Right kidney (tissue), 1 donor: ENCODE measurements around the gene PRKAG2.

ENCODE experiments used
- DNase-seq: peaks from one replicate; pipeline ENCODE4 v3.0.0-alpha.2; 2016

The PRKAG2 gene

DNA sequence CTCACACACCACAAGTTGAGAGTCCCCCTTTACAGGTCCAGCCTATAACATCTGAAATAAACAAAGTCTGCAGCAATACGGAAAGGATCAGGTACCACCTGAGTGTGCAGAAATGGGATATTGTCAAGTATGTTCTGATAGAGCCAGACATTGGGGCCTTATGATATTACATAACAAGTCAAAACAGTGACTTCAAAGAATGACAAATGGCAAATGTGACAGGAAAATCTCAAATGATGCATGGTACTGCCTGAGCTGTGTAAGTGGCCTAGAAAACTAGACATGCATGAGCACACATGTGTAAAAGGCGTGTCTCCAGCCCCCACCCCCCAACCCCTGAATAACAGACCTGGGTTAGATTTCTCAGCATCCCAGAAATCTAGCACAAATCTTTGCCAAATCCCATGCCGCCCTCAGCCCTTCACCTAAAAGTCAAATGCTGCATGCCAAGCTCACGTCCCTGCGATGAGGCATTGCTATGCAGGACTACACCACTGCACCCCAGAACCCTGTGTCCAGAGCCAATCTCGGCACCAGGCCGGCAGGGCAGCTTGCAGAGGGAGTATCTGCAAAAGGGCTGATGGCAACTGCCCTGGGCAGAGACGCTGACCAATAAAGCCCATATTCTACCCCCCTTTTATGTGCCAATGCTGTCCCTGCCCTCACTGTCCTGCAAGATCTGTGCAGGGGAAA is 58.8 kb downstream of the PRKAG2 start:
- DNase-seq = no peak

GRCh38 chr7:151817315-151817690 is 59.6 kb downstream of the PRKAG2 start:
- DNase-seq = no peak

DNA sequence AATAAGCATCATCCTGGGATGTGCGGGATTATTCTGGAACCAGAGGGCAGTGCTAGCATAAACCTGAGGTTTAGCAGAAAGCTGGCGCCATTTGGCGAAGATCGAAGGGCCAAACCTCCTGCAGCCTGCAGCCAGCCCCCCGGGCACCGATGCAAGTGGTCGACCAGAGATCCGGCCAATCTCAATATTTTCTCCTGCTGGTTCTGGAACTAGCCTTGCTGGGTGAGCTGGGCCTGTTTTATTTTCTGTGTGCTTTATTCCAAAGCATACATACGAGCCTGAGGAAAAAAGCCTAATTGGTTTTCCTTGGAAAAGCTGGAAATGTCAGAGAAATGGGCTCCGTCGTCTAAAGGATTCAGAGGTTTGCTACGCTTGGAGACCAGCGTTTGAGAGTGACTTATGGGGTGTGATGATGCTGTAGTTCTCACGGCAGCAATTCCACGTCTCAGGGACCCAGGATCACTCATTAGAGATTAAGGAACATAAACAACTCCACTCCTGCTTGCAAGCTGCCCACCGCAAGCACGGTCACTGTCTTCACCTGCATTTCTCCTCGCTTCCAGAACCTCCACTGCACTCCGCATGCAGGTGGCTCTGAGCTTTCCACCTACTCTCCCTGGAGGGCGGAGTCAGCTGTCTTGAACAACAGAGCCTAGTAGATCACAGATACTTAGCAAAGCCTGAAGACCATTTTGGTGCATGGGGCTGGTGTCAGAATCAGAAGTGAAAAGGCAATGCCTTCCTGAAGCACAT is 60.2 kb downstream of the PRKAG2 start:
- no peak for DNase-seq

GRCh38 chr7:151815419-151815818 is 61.5 kb downstream of the PRKAG2 start:
- DNase-seq = no peak

GRCh38 chr7:151814400-151815009 is 62.4 kb downstream of the PRKAG2 start:
- DNase-seq = no peak

DNA sequence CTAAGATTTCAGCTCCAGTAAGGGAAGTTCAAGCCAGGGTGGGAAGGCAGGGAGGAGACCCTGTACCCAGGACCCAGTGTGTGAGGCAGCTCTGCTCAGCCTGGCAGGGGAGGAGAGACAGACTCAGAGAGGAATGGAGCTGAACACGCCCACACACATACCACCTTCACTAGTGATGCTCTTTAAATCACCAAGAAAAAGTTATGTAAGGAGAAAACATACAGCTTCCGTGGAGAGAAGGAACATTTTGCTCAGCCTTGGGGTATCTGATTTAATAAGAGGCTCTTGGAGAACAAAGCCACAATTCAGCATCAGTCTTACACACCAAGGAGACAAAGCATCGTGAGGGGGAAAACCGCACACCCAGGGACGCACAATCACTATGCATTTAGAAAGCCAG is 62.9 kb downstream of the PRKAG2 start:
- DNase-seq = no peak

GRCh38 chr7:151813445-151813844 is 63.5 kb downstream of the PRKAG2 start:
- no peak for DNase-seq

- no peak for DNase-seq
Observed at GRCh38 chr7:151812967-151813366, 63.9 kb downstream of the PRKAG2 start.

- no peak for DNase-seq
Observed at GRCh38 chr7:151810441-151811232, 66.3 kb downstream of the PRKAG2 start.

- DNase-seq = no peak
Observed at GRCh38 chr7:151809864-151810170, 67.1 kb downstream of the PRKAG2 start.

GRCh38 chr7:151809146-151809863 is 67.6 kb downstream of the PRKAG2 start:
- no peak for DNase-seq

DNA sequence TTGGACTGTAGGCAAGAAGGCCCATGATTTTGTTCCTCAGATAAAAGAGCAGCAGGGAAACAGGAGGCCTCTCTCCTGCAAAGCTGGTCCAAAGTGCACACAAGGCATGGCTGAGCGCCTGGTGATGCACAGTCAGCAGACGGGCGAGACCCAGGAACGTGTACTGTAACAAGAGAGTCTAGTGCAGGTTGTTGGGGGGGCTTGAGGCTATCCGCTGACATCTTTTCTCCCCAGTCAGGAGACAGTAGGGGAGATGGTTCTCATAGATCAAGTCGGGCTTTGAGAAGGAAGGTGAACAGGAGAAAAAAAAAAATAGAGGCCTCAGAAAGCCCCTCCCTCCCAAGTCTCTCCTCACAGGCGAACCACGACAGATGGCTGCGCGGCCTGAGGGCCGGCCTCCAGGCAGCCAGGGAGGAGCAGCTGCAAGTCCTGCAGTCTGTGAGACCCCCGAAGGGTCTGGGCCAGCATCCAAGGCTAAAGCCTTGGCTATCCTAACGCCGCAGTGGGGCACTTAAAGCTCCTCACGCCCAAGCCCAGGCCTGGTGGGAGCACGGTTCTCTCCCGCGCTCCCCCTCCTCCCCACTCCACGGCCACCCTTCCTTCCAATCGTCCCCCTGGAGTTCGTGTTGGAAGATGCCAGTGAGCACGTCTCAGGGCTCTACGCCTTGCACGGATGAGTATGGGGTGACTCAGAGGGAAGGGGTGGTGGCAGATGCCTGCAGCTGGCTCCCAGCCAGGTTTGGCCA is 68.3 kb downstream of the PRKAG2 start:
- no peak for DNase-seq

DNA sequence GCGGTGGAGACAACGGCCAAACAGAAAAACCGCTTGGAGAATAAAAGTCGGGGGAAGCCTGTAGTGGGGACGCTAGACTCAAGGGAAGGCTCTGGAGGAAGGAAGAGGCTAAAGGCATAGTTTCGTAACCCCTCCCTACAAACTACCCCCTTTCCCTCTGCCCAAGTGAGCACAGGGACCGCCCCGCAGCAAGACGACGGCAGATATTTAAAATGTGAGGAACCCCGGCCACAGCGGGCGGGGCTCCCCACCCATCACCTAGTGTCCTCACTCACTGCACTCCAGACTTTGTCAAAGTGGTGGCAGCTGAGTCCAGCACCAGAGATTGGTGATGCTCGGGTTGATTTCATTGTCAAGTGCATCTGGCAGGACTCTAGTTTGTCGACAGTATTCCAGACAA is 69.1 kb downstream of the PRKAG2 start:
- DNase-seq = no peak

DNA sequence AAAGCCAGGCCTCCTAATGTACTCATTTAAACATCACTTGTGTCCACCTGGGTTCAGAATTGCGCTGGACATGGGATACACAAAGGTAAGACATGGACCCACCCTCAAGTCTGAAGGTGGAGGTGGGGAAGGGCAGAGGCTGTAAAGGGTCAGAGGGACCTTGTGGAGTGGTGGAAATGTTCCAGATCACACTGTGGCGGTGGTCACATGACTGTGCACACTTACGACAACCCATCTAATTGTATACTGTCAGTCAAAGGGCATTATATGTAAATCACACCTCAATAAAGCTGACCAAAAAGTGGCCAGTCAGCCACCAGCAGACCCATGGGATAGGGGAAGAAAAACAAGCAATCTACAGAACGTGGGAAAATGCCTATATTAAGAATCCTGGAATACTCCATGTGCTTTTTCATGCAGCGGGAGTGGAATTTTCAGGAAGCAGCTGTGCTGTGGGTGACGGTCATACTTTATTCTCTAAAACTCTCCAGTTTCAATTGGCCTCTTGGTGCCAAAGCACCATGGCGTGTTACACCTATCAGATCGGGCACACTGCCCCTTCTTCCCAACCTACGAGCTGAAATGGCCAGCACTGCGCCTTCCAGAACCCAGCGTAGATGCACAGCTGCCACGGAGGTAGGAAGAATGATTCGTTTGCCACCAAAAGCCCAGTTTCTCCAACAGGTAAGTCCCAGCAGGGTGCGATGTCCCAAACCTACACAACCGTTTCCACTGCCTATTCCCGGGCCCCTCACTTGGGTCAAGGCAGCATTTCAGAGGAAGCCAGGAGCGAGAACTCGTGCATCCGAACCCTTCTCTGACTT is 69.8 kb downstream of the PRKAG2 start:
- no peak for DNase-seq

DNA sequence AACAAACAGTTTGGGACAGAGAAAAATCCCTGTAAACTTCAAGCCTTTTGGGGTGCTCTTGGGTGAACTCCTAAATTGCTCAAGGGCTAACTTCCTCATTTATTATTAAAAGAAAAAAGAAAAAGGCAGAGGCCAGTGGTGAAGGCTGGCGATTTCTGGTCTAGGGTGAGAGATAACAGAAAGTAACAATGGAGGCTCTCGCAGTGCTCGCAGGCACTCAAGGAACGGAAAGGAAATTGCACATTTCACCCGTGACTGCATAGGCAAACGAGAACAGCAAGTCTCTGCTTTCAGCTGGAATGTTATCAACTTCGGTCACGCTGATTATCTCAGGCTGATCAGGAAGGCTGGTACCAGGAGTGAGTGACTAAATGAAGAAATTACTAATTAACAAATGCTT is 70.7 kb downstream of the PRKAG2 start:
- no peak for DNase-seq

GRCh38 chr7:151805191-151805590 is 71.7 kb downstream of the PRKAG2 start:
- no peak for DNase-seq

- no peak for DNase-seq
Observed at GRCh38 chr7:151804756-151805155, 72.2 kb downstream of the PRKAG2 start.

DNA sequence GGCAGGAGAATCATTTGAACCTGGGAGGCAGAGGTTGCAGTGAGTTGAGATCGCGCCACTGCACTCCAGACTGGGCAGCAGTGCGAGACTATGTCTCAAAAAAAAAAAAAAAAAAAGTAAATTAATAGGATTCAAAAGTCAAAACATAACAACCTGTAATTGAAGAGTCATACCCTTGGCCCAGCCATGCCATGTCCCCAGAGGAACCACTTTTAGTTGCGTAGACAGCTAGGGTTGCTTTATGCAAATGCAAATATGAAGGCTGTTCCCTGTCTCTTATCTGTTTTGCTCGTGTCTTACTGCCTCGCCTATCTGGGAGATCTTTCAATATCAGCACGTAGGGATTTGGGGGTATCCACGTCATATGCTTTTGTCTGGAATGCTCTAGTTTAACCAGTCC is 73.1 kb downstream of the PRKAG2 start:
- DNase-seq = no peak

- DNase-seq = no peak
Observed at GRCh38 chr7:151802469-151802846, 74.5 kb downstream of the PRKAG2 start.

GRCh38 chr7:151801782-151802468 is 75.0 kb downstream of the PRKAG2 start:
- no peak for DNase-seq
